Adrenal gland (tissue), 5 donors: ENCODE results near the gene LNPEP.

Experiments
- CTCF ChIP-seq, 6 experiments: fragments of 450-650 bp in 4 of 6; fragments of 200-600 bp in 2 of 6; sonication (generic) in 1 of 6; IDR thresholded peaks; 1 replicate in 5 of 6; 2 replicates in 1 of 6; pipeline versions ENCODE4 v1.5.1 to v1.8.0; 2016 to 2021; ENCODE audit warnings: antibody characterized with exemption in 6 of 6, mild to moderate bottlenecking in 2 of 6, moderate library complexity in 1 of 6
- POLR2A ChIP-seq, 2 donors: fragments of 450-650 bp; IDR thresholded peaks; one replicate each; pipeline ENCODE4 v1.6.1; 2017; ENCODE audit warnings: antibody characterized with exemption in 2 of 2, mild to moderate bottlenecking in 2 of 2, moderate library complexity in 1 of 2
- donor health status: DM: no; HTN: no; CAD: no.

DNA sequence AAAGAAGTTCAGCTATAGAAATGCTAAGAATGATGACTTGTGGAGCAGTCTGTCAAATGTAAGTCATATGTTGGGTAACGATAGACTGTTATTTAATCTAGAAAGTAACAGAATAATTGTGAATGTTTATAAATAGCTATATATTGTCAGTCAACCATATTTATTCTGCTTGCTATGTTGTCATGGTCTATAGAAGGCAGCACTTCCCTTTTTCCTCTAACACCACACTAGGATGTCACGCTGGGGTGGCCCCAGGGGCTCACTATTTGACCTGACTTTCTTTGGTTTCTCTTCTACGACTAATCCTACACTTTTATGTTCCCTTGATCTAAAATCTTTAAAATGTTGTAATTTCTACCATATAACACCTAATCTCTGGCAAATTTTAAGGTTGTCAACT lies 39.1 kb upstream of the LNPEP start:
- TF ChIP-seq CTCF (IDR thresholded peaks at IDR 0.05), result no peak
- no peak for TF ChIP-seq POLR2A (IDR thresholded peaks at IDR 0.05)
